Esophagus muscularis mucosa (tissue), 4 donors: ENCODE measurements around the gene ROBO2.

Source experiments
- EP300 ChIP-seq: sonication (generic); formaldehyde crosslinking; IDR thresholded peaks from one replicate; pipeline ENCODE4 v1.6.1; 2017; ENCODE audit warnings: antibody characterized with exemption
- POLR2AphosphoS5 ChIP-seq, 2 donors: sonication (generic); formaldehyde crosslinking; IDR thresholded peaks; one replicate each; pipeline ENCODE4 v1.6.1; 2017; ENCODE audit warnings: antibody characterized with exemption in 2 of 2
- TF ChIP-seq, protein P1 (sequence below), 3 experiments: fragments of 200-600 bp in 2 of 3; fragments of 450-650 bp in 1 of 3; sonication (generic) in 2 of 3; IDR thresholded peaks; one replicate each; pipeline ENCODE4 v1.5.1; 2017 to 2019; ENCODE audit warnings: antibody characterized with exemption in 3 of 3, mild to moderate bottlenecking in 2 of 3, moderate library complexity in 1 of 3

DNA sequence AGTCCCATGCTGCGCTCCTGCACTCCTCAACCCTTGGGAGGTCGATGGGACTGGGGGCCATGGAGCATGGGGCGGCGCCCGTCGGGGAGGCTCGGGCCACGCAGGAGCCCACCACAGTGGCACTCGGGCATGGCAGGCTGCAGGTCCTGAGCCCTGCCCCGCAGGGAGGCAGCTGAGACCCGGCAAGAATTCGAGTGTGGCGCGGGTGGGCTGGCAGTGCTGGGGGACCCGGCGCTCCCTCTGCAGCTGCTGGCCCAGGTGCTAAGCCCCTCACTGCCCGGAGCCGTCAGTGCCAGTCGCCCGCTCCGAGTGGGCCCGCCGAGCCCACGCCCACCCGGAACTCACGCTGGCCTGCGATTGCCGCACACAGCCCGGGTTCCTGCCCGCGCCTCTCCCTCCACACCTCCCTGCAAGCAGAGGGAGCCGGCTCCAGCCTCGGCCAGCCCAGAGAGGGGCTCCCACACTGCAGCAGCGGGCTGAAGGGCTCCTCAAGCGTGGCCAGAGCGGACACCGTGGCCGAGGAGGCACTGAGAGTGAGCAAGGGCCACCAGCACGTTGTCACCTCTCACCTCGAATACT, 200.3 kb downstream of the ROBO2 start:
- TF ChIP-seq, protein P1, sequence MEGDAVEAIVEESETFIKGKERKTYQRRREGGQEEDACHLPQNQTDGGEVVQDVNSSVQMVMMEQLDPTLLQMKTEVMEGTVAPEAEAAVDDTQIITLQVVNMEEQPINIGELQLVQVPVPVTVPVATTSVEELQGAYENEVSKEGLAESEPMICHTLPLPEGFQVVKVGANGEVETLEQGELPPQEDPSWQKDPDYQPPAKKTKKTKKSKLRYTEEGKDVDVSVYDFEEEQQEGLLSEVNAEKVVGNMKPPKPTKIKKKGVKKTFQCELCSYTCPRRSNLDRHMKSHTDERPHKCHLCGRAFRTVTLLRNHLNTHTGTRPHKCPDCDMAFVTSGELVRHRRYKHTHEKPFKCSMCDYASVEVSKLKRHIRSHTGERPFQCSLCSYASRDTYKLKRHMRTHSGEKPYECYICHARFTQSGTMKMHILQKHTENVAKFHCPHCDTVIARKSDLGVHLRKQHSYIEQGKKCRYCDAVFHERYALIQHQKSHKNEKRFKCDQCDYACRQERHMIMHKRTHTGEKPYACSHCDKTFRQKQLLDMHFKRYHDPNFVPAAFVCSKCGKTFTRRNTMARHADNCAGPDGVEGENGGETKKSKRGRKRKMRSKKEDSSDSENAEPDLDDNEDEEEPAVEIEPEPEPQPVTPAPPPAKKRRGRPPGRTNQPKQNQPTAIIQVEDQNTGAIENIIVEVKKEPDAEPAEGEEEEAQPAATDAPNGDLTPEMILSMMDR (IDR thresholded peaks at IDR 0.05): no peak
- no peak for TF ChIP-seq POLR2AphosphoS5 (IDR thresholded peaks at IDR 0.05)
- no peak for TF ChIP-seq EP300
